Stimulated activated CD8-positive, alpha-beta memory T cell treated with anti-CD3 and anti-CD28 coated beads, Interleukin-4, amount 100 ng/mL, for 1 hour (primary cell): ENCODE data around the gene SMYD3.

Source experiments
- DNase-seq, 2 donors: peaks; one replicate each; pipeline ENCODE4 v3.0.0-alpha.2; 2020; ENCODE audit warnings: low read depth in 2 of 2, low spot score in 1 of 2

SMYD3 gene

GRCh38 chr1:246219508-246220030 is 287.5 kb downstream of the SMYD3 start:
- no peak for DNase-seq

- no peak for DNase-seq
Observed at GRCh38 chr1:246218686-246219085, 288.4 kb downstream of the SMYD3 start.

- DNase-seq, result no peak
Observed at GRCh38 chr1:246216906-246217305, 290.2 kb downstream of the SMYD3 start.

GRCh38 chr1:246215510-246215903 is 291.6 kb downstream of the SMYD3 start:
- DNase-seq, result no peak

GRCh38 chr1:246214708-246215509 is 292.2 kb downstream of the SMYD3 start:
- no peak for DNase-seq

GRCh38 chr1:246213947-246214346 is 293.1 kb downstream of the SMYD3 start:
- no peak for DNase-seq

GRCh38 chr1:246213502-246213901 is 293.6 kb downstream of the SMYD3 start:
- DNase-seq, result no peak

- no peak for DNase-seq
Observed at GRCh38 chr1:246213036-246213435, 294.0 kb downstream of the SMYD3 start.

GRCh38 chr1:246212013-246212412 is 295.1 kb downstream of the SMYD3 start:
- DNase-seq, result no peak

- no peak for DNase-seq
Observed at GRCh38 chr1:246210756-246211155, 296.3 kb downstream of the SMYD3 start.

GRCh38 chr1:246208105-246208504 is 299.0 kb downstream of the SMYD3 start:
- no peak for DNase-seq

GRCh38 chr1:246203180-246203579 is 303.9 kb downstream of the SMYD3 start:
- no peak for DNase-seq

GRCh38 chr1:246200738-246201137 is 306.3 kb downstream of the SMYD3 start:
- DNase-seq, result no peak

- DNase-seq, result no peak
Observed at GRCh38 chr1:246200225-246200624, 306.9 kb downstream of the SMYD3 start.

GRCh38 chr1:246199086-246199645 is 307.9 kb downstream of the SMYD3 start:
- no peak for DNase-seq

GRCh38 chr1:246198115-246198816 is 308.8 kb downstream of the SMYD3 start:
- DNase-seq, result no peak

GRCh38 chr1:246197076-246197475 is 310.0 kb downstream of the SMYD3 start:
- DNase-seq, result no peak

GRCh38 chr1:246195296-246195695 is 311.8 kb downstream of the SMYD3 start:
- DNase-seq, result no peak

GRCh38 chr1:246193537-246193936 is 313.5 kb downstream of the SMYD3 start:
- DNase-seq, result no peak

- no peak for DNase-seq
Observed at GRCh38 chr1:246189126-246189525, 318.0 kb downstream of the SMYD3 start.

GRCh38 chr1:246187834-246188372 is 319.2 kb downstream of the SMYD3 start:
- no peak for DNase-seq

- DNase-seq, result no peak
Observed at GRCh38 chr1:246184503-246184902, 322.6 kb downstream of the SMYD3 start.
